NCI-H460 (cell line): Measurements from ENCODE around the gene ELOVL6. TPM values are rescaled to one million over a fixed set of nuclear protein-coding genes. Genes with fewer than 3 reads are reported as not detected.
"Not testable (repeated sequence)": the region's sequence is repeated elsewhere in the genome, so short reads cannot be mapped to it uniquely, and the experiment has no call there.

Experiments used
- DNase-seq: peaks from one replicate; pipeline ENCODE4 v3.0.0-alpha.2; 2016; ENCODE audit warnings: low read depth; ENCODE audit errors: extremely low read depth
- total RNA-seq: library from RNA; depleted of rRNA; stranded (reverse); fragments of >200 nt; shearing (Covaris generic); gene quantifications from 2 replicates; pipeline ENCODE4 v1.2.3, GENCODE V29; 2014

Gene ELOVL6
- total RNA-seq, 1 experiment from 2014 or later, result 11.9 TPM

GRCh38 chr4:110042545-110043517 is 155.6 kb downstream of the ELOVL6 start:
- no peak for DNase-seq

GRCh38 chr4:110041735-110042134 is 156.7 kb downstream of the ELOVL6 start:
- no peak for DNase-seq

GRCh38 chr4:110039164-110039563 is 159.3 kb downstream of the ELOVL6 start:
- DNase-seq, result not testable (repeated sequence)

- no peak for DNase-seq
Observed at GRCh38 chr4:110034026-110034393, 164.4 kb downstream of the ELOVL6 start.

- no peak for DNase-seq
Observed at GRCh38 chr4:110033355-110034025, 164.9 kb downstream of the ELOVL6 start.

- no peak for DNase-seq
Observed at GRCh38 chr4:110032603-110033002, 165.8 kb downstream of the ELOVL6 start.

GRCh38 chr4:110025718-110026117 is 172.7 kb downstream of the ELOVL6 start:
- no peak for DNase-seq

GRCh38 chr4:110025056-110025455 is 173.4 kb downstream of the ELOVL6 start:
- DNase-seq, result no peak

GRCh38 chr4:110022457-110022856 is 176.0 kb downstream of the ELOVL6 start:
- DNase-seq, result no peak

GRCh38 chr4:110020646-110021443 is 177.6 kb downstream of the ELOVL6 start:
- no peak for DNase-seq

GRCh38 chr4:110020139-110020538 is 178.3 kb downstream of the ELOVL6 start:
- DNase-seq, result no peak

- DNase-seq, result no peak
Observed at GRCh38 chr4:110019153-110019552, 179.3 kb downstream of the ELOVL6 start.

GRCh38 chr4:110014233-110014632 is 184.2 kb downstream of the ELOVL6 start:
- DNase-seq, result no peak

- no peak for DNase-seq
Observed at GRCh38 chr4:110012917-110013316, 185.5 kb downstream of the ELOVL6 start.

GRCh38 chr4:110010797-110011196 is 187.6 kb downstream of the ELOVL6 start:
- no peak for DNase-seq

GRCh38 chr4:110009550-110009949 is 188.9 kb downstream of the ELOVL6 start:
- DNase-seq, result no peak

- DNase-seq, result no peak
Observed at GRCh38 chr4:110008540-110008939, 189.9 kb downstream of the ELOVL6 start.

- DNase-seq, result no peak
Observed at GRCh38 chr4:110007217-110007616, 191.2 kb downstream of the ELOVL6 start.

- DNase-seq, result peak; percentile 41
Observed at GRCh38 chr4:110005461-110006056, 192.9 kb downstream of the ELOVL6 start.

GRCh38 chr4:110004556-110004955 is 193.9 kb downstream of the ELOVL6 start:
- no peak for DNase-seq
